Measurements from ENCODE around the gene THBS4.

THBS4 gene

DNA sequence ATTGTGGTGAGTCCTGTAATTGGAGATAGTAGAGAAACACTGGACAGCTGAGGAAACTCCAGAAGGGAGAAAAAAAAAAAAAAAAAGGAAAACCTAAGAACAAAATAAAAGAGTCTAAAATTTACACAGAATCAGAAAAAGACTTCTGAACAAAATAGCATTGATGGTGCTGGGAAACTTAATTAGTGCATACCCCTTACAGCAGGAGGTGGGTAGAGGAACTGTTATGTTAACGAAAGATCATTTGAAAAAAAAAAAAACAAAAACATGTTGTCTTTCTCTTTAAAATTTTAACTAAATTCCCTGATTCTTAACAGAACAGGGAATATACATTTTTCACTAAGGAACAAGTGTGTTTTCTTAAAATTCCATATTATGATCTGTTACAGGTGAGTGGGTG lies 32.5 kb upstream of the THBS4 start:
- Histone ChIP-seq H3K27ac (ENCODE audit: low read depth, low read length) (no peak overlapping the region), H3K4me2 (ENCODE audit: low read length) (no peak overlapping the region), H3K27me3 (ENCODE audit: control insufficient read depth, low read length) (no peaks in the 10 kb centered on the region), H3K9me2 (replicated peaks; ENCODE audit: control insufficient read depth, low read length) (no peaks in the 10 kb centered on the region), H3K9me3 (ENCODE audit: control insufficient read depth, insufficient read depth, low read length) (no peaks in the 10 kb centered on the region), H3K36me3 (ENCODE audit: control insufficient read depth, low read length) (no peaks in the 10 kb centered on the region), H3K79me2 (ENCODE audit: control insufficient read depth, low read length) (no peaks in the 10 kb centered on the region), H3K4me3 (ENCODE audit: low read length) (no peak overlapping the region), H3F3A (ENCODE audit: control insufficient read depth, insufficient read depth) (no peaks in the 10 kb centered on the region), H4K20me1 (ENCODE audit: control insufficient read depth, insufficient read depth, low read depth, low read length) (no peaks in the 10 kb centered on the region), H3K4me1 (ENCODE audit: control insufficient read depth, low read length) (no peaks in the 10 kb centered on the region)
- TF ChIP-seq, protein P1, sequence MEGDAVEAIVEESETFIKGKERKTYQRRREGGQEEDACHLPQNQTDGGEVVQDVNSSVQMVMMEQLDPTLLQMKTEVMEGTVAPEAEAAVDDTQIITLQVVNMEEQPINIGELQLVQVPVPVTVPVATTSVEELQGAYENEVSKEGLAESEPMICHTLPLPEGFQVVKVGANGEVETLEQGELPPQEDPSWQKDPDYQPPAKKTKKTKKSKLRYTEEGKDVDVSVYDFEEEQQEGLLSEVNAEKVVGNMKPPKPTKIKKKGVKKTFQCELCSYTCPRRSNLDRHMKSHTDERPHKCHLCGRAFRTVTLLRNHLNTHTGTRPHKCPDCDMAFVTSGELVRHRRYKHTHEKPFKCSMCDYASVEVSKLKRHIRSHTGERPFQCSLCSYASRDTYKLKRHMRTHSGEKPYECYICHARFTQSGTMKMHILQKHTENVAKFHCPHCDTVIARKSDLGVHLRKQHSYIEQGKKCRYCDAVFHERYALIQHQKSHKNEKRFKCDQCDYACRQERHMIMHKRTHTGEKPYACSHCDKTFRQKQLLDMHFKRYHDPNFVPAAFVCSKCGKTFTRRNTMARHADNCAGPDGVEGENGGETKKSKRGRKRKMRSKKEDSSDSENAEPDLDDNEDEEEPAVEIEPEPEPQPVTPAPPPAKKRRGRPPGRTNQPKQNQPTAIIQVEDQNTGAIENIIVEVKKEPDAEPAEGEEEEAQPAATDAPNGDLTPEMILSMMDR (IDR thresholded peaks at IDR 0.05; ENCODE audit: low read depth, low read length, poor library complexity, severe bottlenecking), result no peak
- no peak for TF ChIP-seq EZH2phosphoT487 (IDR thresholded peaks at IDR 0.05; ENCODE audit: borderline replicate concordance, low read length)

DNA sequence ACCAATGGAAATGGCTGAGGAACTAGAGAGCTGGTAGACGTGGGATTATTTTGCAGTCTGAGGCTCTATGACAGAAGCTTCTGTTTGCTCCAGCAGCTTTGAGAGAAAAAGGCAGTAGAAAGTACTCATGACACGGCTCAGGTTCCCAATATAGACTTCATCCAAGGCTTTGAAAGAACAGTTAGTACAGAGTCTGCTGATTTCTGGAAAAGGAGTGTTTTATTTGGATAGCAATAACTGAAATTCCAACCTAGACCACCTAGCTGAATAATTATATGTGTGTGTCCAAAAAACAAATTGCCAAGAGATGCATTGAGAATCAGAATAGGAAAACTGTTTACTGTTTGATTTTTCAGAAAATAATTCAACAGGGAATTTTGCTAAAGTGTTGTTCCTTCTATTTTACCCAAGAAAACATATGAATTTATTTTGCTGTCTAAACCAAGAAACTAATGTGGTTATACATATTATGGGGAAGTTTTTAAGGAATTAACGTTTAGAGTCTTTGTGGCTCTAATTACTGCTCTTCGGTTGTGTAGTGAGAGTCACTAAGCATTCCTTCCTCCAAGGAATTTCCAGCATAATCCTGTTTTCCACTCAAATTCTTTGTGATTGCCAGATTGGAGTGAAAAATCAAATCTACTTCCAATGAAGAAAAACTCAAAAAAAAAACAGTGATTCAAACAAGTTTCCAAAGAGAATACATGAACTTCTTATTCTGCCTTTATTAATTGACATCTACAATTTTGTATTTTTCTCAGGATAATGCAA lies 26.0 kb upstream of the THBS4 start:
- no peak overlapping the region for H3K4me3 ChIP-seq (ENCODE audit: low read length)
- no peaks in the 10 kb centered on the region for H3K36me3 ChIP-seq (ENCODE audit: control insufficient read depth, low read length)
- H3K79me2 ChIP-seq (ENCODE audit: control insufficient read depth, low read length), result no peaks in the 10 kb centered on the region
- no peaks in the 10 kb centered on the region for H3K27me3 ChIP-seq (ENCODE audit: control insufficient read depth, low read length)
- H3K9me2 ChIP-seq (replicated peaks; ENCODE audit: control insufficient read depth, low read length), result no peaks in the 10 kb centered on the region
- no peak overlapping the region for H3K27ac ChIP-seq (ENCODE audit: low read depth, low read length)
- no peaks in the 10 kb centered on the region for H3F3A ChIP-seq (ENCODE audit: control insufficient read depth, insufficient read depth)
- no peak for TF ChIP-seq EZH2phosphoT487 (IDR thresholded peaks at IDR 0.05; ENCODE audit: borderline replicate concordance, low read length)
- TF ChIP-seq, protein P1 (IDR thresholded peaks at IDR 0.05; ENCODE audit: low read depth, low read length, poor library complexity, severe bottlenecking), result no peak
- no peaks in the 10 kb centered on the region for H3K9me3 ChIP-seq (ENCODE audit: control insufficient read depth, insufficient read depth, low read length)
- H3K4me2 ChIP-seq (ENCODE audit: low read length), result no peak overlapping the region
- no peaks in the 10 kb centered on the region for H3K4me1 ChIP-seq (ENCODE audit: control insufficient read depth, low read length)
- no peaks in the 10 kb centered on the region for H4K20me1 ChIP-seq (ENCODE audit: control insufficient read depth, insufficient read depth, low read depth, low read length)

DNA sequence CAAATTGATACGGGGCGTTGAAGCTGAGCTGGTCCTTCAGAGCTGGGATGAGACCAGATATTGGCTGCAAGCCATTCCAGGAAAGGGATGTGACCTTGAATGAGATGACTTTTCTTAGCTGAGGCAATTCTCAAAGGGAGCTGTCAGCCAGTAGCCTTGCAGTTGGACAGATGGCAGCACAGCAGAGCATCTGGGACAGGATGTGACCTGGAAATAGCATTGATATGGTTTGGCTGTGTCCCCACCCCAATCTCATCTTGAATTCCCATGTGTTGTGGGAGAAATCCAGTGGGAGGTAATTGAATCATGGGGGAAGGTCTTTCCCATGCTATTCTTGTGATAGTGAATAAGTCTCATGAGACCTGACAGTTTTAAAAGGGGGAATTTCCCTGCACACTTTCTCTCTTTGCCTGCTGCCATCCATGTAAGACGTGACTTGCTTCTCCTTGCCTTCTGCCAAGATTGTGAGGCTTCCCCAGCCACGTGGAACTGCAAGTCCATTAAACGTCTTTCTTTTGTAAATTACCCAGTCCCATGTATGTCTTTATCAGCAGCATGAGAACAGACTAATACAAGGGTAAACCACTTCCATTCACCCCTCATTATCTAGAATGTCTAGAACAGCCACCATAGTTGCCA lies 24.3 kb upstream of the THBS4 start:
- no peaks in the 10 kb centered on the region for H3K79me2 ChIP-seq (ENCODE audit: control insufficient read depth, low read length)
- no peak overlapping the region for H3K27ac ChIP-seq (ENCODE audit: low read depth, low read length)
- H3K9me2 ChIP-seq (replicated peaks; ENCODE audit: control insufficient read depth, low read length), result no peaks in the 10 kb centered on the region
- H3F3A ChIP-seq (ENCODE audit: control insufficient read depth, insufficient read depth), result no peaks in the 10 kb centered on the region
- H3K9me3 ChIP-seq (ENCODE audit: control insufficient read depth, insufficient read depth, low read length), result no peaks in the 10 kb centered on the region
- H3K36me3 ChIP-seq (ENCODE audit: control insufficient read depth, low read length), result no peaks in the 10 kb centered on the region
- no peaks in the 10 kb centered on the region for H3K27me3 ChIP-seq (ENCODE audit: control insufficient read depth, low read length)
- no peaks in the 10 kb centered on the region for H4K20me1 ChIP-seq (ENCODE audit: control insufficient read depth, insufficient read depth, low read depth, low read length)
- H3K4me1 ChIP-seq (ENCODE audit: control insufficient read depth, low read length), result no peaks in the 10 kb centered on the region
- H3K4me3 ChIP-seq (ENCODE audit: low read length), result no peak overlapping the region
- H3K4me2 ChIP-seq (ENCODE audit: low read length), result no peak overlapping the region
- no peak for TF ChIP-seq EZH2phosphoT487 (IDR thresholded peaks at IDR 0.05; ENCODE audit: borderline replicate concordance, low read length)
- TF ChIP-seq, protein P1 (IDR thresholded peaks at IDR 0.05; ENCODE audit: low read depth, low read length, poor library complexity, severe bottlenecking), result no peak
